HL-60 (cell line): ENCODE results near the gene GAB2.

ENCODE experiments used
- DNase-seq, 2 experiments: peaks; one replicate each; pipeline ENCODE4 v3.0.0-alpha.2; 2010 to 2020; ENCODE audit warnings: low read depth in 1 of 2, low spot score in 1 of 2
- H3K27ac ChIP-seq: fragments of 250-450 bp; sonication (Bioruptor Pico); replicated peaks from 2 replicates; pipeline ENCODE4 v1.5.1; 2020; ENCODE audit warnings: mild to moderate bottlenecking, moderate library complexity
- H3K27me3 ChIP-seq: fragments of 250-450 bp; sonication (Bioruptor Pico); 2 replicates; pipeline ENCODE4 v1.5.1; 2021; ENCODE audit warnings: mild to moderate bottlenecking, moderate library complexity; ENCODE audit not compliant: insufficient read depth, poor library complexity, severe bottlenecking
- H3K4me3 ChIP-seq: replicated peaks from 2 replicates; pipeline ENCODE4 v1.5.1; 2011; ENCODE audit warnings: mild to moderate bottlenecking, control low read depth, low read length; ENCODE audit not compliant: insufficient read depth
- CTCF ChIP-seq: IDR thresholded peaks from one replicate; pipeline ENCODE4 v1.5.1; 2011; ENCODE audit warnings: low read length, control low read depth, inconsistent platforms; ENCODE audit not compliant: insufficient read depth
- GABPA ChIP-seq: IDR thresholded peaks from 2 replicates; pipeline ENCODE4 v1.6.1; 2012; ENCODE audit warnings: low read depth
- POLR2AphosphoS5 ChIP-seq: IDR thresholded peaks from 2 replicates; pipeline ENCODE4 v1.6.1; 2012; ENCODE audit warnings: low read depth
- REST ChIP-seq: IDR thresholded peaks from 2 replicates; pipeline ENCODE4 v1.6.1; 2012; ENCODE audit warnings: low read depth; ENCODE audit not compliant: insufficient replicate concordance
- SPI1 ChIP-seq: IDR thresholded peaks from 2 replicates; pipeline ENCODE4 v1.6.1; 2012; ENCODE audit warnings: low read depth, mild to moderate bottlenecking, borderline replicate concordance

Gene GAB2

GRCh38 chr11:78289552-78290292 lies 127.9 kb downstream of the GAB2 start:
- no peak overlapping the region for H3K4me3 ChIP-seq
- DNase-seq = peak in 1 of 2 experiments; percentile 49
- H3K27me3 ChIP-seq = no peaks in the 10 kb centered on the region
- no peak for TF ChIP-seq REST
- no peak for TF ChIP-seq POLR2AphosphoS5
- TF ChIP-seq SPI1 = peak; percentile 14; the same call in 1 of the 2 replicates
- TF ChIP-seq GABPA = no peak
- TF ChIP-seq CTCF = no peak
- H3K27ac ChIP-seq = peak overlapping the region; percentile 96

- H3K27ac ChIP-seq = no peak overlapping the region
- TF ChIP-seq POLR2AphosphoS5 (no peak), CTCF (no peak), SPI1 (no peak), REST (no peak), GABPA (no peak)
- DNase-seq = no peak
- H3K4me3 ChIP-seq = no peak overlapping the region
- no peaks in the 10 kb centered on the region for H3K27me3 ChIP-seq
Measured at GRCh38 chr11:78284260-78284659, 133.4 kb downstream of the GAB2 start.

GRCh38 chr11:78282821-78283220 lies 134.8 kb downstream of the GAB2 start:
- TF ChIP-seq SPI1 (no peak), POLR2AphosphoS5 (no peak), CTCF (no peak), GABPA (no peak), REST (no peak)
- Histone ChIP-seq H3K4me3 (no peak overlapping the region), H3K27me3 (no peaks in the 10 kb centered on the region), H3K27ac (no peak overlapping the region)
- no peak for DNase-seq
